ENCODE data around the gene TM6SF1. TPM values are rescaled to one million over a fixed set of nuclear protein-coding genes. Genes with fewer than 3 reads are reported as not detected.
A peak's percentile ranks its signal among the peaks of the same experiment; 100 is the strongest.
"Not testable (repeated sequence)": the region's sequence is repeated elsewhere in the genome, so short reads cannot be mapped to it uniquely, and the experiment has no call there.

Gene TM6SF1
- total and polyA plus RNA-seq, 5 experiments from 2014 or later = 0.13 to 0.68 (median 0.46) TPM; not detected in 1

GRCh38 chr15:83068054-83068453 lies 39.4 kb upstream of the TM6SF1 start:
- peaks cover 0 to 8% (median 2%) of the 10 kb centered on the region in 9 donors for H3K9me3 Mint-ChIP-seq
- peaks cover 0 to 6% (median 2%) of the 10 kb centered on the region in 3 donors for H3K36me3 Mint-ChIP-seq
- H3K4me1 Mint-ChIP-seq = peaks cover 7 to 32% (median 14%) of the 10 kb centered on the region in 4 donors
- DNase-seq (no peak), ATAC-seq (no peak)
- peak overlapping the region in 9 of 10 donors; percentile 63 to 86 (median 73) for H3K4me3 Mint-ChIP-seq
- POLR2A ChIA-PET = interaction anchor here (0.6 to 2.2 kb wide), 4 partner anchors 46 to 528 kb away, joined by 3 to 20 read pairs (median 6); partner anchors contain the start of genes C15orf40 and RPS17
- peak overlapping the region in 9 of 10 donors; percentile 64 to 92 (median 80) for H3K27ac Mint-ChIP-seq
- H3K27me3 Mint-ChIP-seq = peaks cover 0 to 5% (median 0%) of the 10 kb centered on the region in 5 donors

- Mint-ChIP-seq H3K4me1 (peaks cover 7 to 32% (median 14%) of the 10 kb centered on the region in 4 donors), H3K9me3 (peaks cover 0 to 17% (median 9%) of the 10 kb centered on the region in 9 donors), H3K27ac (peak overlapping the region in 5 of 10 donors; percentile 10 to 80 (median 64)), H3K4me3 (peak overlapping the region in 3 of 10 donors; percentile 30 to 73 (median 32))
- POLR2A ChIA-PET, H3K36me3 Mint-ChIP-seq, H3K27me3 Mint-ChIP-seq: not testable (repeated sequence)
- peak in 1 of 2 donors; percentile 22 for ATAC-seq
- DNase-seq = peak in 9 of 10 donors; percentile 11 to 62 (median 37)
These were observed 38.2 kb upstream of the TM6SF1 start for GRCh38 chr15:83069211-83069642.

- DNase-seq (no peak), ATAC-seq (no peak)
- Mint-ChIP-seq H3K36me3 (peaks cover 0 to 14% (median 13%) of the 10 kb centered on the region in 3 donors), H3K27me3 (peaks cover 15 to 44% (median 32%) of the 10 kb centered on the region in 5 donors), H3K4me3 (no peak overlapping the region), H3K4me1 (peaks cover 0 to 2% (median 0%) of the 10 kb centered on the region in 4 donors), H3K9me3 (peaks cover 0 to 21% (median 8%) of the 10 kb centered on the region in 9 donors), H3K27ac (no peak overlapping the region)
- POLR2A ChIA-PET = no interaction called here
These were observed 29.8 kb upstream of the TM6SF1 start for GRCh38 chr15:83077491-83078230.

GRCh38 chr15:83078712-83079111 lies 28.7 kb upstream of the TM6SF1 start:
- Mint-ChIP-seq H3K27me3 (peaks cover 17 to 44% (median 37%) of the 10 kb centered on the region in 5 donors), H3K27ac (peak overlapping the region in 1 of 10 donors; percentile 28), H3K4me1 (peaks cover 0 to 2% (median 0%) of the 10 kb centered on the region in 4 donors), H3K36me3 (peaks cover 0 to 13% (median 9%) of the 10 kb centered on the region in 3 donors), H3K4me3 (no peak overlapping the region), H3K9me3 (peaks cover 0 to 13% (median 7%) of the 10 kb centered on the region in 9 donors)
- DNase-seq (no peak), ATAC-seq (no peak)
- POLR2A ChIA-PET = no interaction called here

GRCh38 chr15:83081256-83082014 lies 26.0 kb upstream of the TM6SF1 start:
- peaks cover 0 to 2% (median 0%) of the 10 kb centered on the region in 4 donors for H3K4me1 Mint-ChIP-seq

GRCh38 chr15:83082730-83083386 lies 24.6 kb upstream of the TM6SF1 start:
- H3K27ac Mint-ChIP-seq = no peak overlapping the region
- H3K9me3 Mint-ChIP-seq = peaks cover 0 to 2% (median 0%) of the 10 kb centered on the region in 9 donors
- H3K36me3 Mint-ChIP-seq = peaks cover 0 to 3% (median 0%) of the 10 kb centered on the region in 3 donors

More at GRCh38 chr15:83081256-83082014, 26.0 kb upstream of the TM6SF1 start:
- H3K9me3 Mint-ChIP-seq = peaks cover 0 to 2% (median 0%) of the 10 kb centered on the region in 9 donors
- peaks cover 16 to 38% (median 30%) of the 10 kb centered on the region in 5 donors for H3K27me3 Mint-ChIP-seq
- DNase-seq (no peak), ATAC-seq (no peak)
- POLR2A ChIA-PET = no interaction called here
- peaks cover 0 to 3% (median 0%) of the 10 kb centered on the region in 3 donors for H3K36me3 Mint-ChIP-seq
- no peak overlapping the region for H3K27ac Mint-ChIP-seq
- H3K4me3 Mint-ChIP-seq = no peak overlapping the region

GRCh38 chr15:83085461-83085860 lies 22.0 kb upstream of the TM6SF1 start:
- peaks cover 6 to 21% (median 11%) of the 10 kb centered on the region in 5 donors for H3K27me3 Mint-ChIP-seq
- ATAC-seq, H3K4me1 Mint-ChIP-seq, H3K27ac Mint-ChIP-seq, DNase-seq, H3K36me3 Mint-ChIP-seq, H3K9me3 Mint-ChIP-seq, POLR2A ChIA-PET, H3K4me3 Mint-ChIP-seq: not testable (repeated sequence)

More at GRCh38 chr15:83082730-83083386, 24.6 kb upstream of the TM6SF1 start:
- ATAC-seq (no peak), DNase-seq (no peak)
- Mint-ChIP-seq H3K4me1 (peaks cover 0 to 2% (median 0%) of the 10 kb centered on the region in 4 donors), H3K4me3 (no peak overlapping the region), H3K27me3 (peaks cover 12 to 32% (median 21%) of the 10 kb centered on the region in 5 donors)
- POLR2A ChIA-PET = no interaction called here

GRCh38 chr15:83085864-83086552 lies 21.4 kb upstream of the TM6SF1 start:
- H3K27me3 Mint-ChIP-seq = peaks cover 6 to 21% (median 11%) of the 10 kb centered on the region in 5 donors
- DNase-seq, H3K4me1 Mint-ChIP-seq, POLR2A ChIA-PET, H3K27ac Mint-ChIP-seq, H3K36me3 Mint-ChIP-seq, H3K4me3 Mint-ChIP-seq, H3K9me3 Mint-ChIP-seq, ATAC-seq: not testable (repeated sequence)

GRCh38 chr15:83087576-83087975 lies 19.9 kb upstream of the TM6SF1 start:
- Mint-ChIP-seq H3K27ac (no peak overlapping the region), H3K36me3 (no peaks in the 10 kb centered on the region), H3K4me1 (peaks cover 2 to 8% (median 6%) of the 10 kb centered on the region in 4 donors), H3K9me3 (no peaks in the 10 kb centered on the region), H3K27me3 (peaks cover 6 to 20% (median 10%) of the 10 kb centered on the region in 5 donors), H3K4me3 (no peak overlapping the region)
- POLR2A ChIA-PET = no interaction called here
- DNase-seq = no peak
- no peak for ATAC-seq

GRCh38 chr15:83088876-83089275 lies 18.6 kb upstream of the TM6SF1 start:
- Mint-ChIP-seq H3K4me3 (no peak overlapping the region), H3K36me3 (no peaks in the 10 kb centered on the region), H3K27me3 (peaks cover 5 to 14% (median 8%) of the 10 kb centered on the region in 5 donors), H3K4me1 (peaks cover 2 to 9% (median 6%) of the 10 kb centered on the region in 4 donors), H3K9me3 (no peaks in the 10 kb centered on the region), H3K27ac (no peak overlapping the region)
- POLR2A ChIA-PET = no interaction called here
- DNase-seq = no peak
- ATAC-seq = no peak

- peaks cover 2 to 9% (median 6%) of the 10 kb centered on the region in 4 donors for H3K4me1 Mint-ChIP-seq
- H3K27me3 Mint-ChIP-seq = peaks cover 4 to 12% (median 6%) of the 10 kb centered on the region in 5 donors
- ATAC-seq (no peak), DNase-seq (no peak)
- no peaks in the 10 kb centered on the region for H3K36me3 Mint-ChIP-seq
- POLR2A ChIA-PET = no interaction called here
- no peaks in the 10 kb centered on the region for H3K9me3 Mint-ChIP-seq
- H3K4me3 Mint-ChIP-seq = no peak overlapping the region
- H3K27ac Mint-ChIP-seq = no peak overlapping the region
These were observed 17.0 kb upstream of the TM6SF1 start for GRCh38 chr15:83090465-83090864.

GRCh38 chr15:83091965-83092308 lies 15.5 kb upstream of the TM6SF1 start:
- H3K36me3 Mint-ChIP-seq, POLR2A ChIA-PET, DNase-seq, H3K9me3 Mint-ChIP-seq, H3K4me1 Mint-ChIP-seq, ATAC-seq: not testable (repeated sequence)
- peak overlapping the region in 3 of 10 donors; percentile 9 to 63 (median 50) for H3K27ac Mint-ChIP-seq
- peaks cover 7 to 16% (median 8%) of the 10 kb centered on the region in 5 donors for H3K27me3 Mint-ChIP-seq
- peak overlapping the region in 1 of 10 donors; percentile 24 for H3K4me3 Mint-ChIP-seq
